ENCODE results near the gene PELI2.

PELI2 gene

GRCh38 chr14:56189307-56189706 lies 71.1 kb downstream of the PELI2 start:
- peaks cover 4% of the 10 kb centered on the region for H3K4me1 Mint-ChIP-seq
- no peak overlapping the region for H3K27ac Mint-ChIP-seq
- no peak for TF ChIP-seq CTCF (IDR thresholded peaks at IDR 0.05)
- peaks cover 5% of the 10 kb centered on the region for H3K27me3 Mint-ChIP-seq (ENCODE audit: low read depth, poor library complexity)
- H3K9me3 Mint-ChIP-seq = no peaks in the 10 kb centered on the region
- H3K4me3 Mint-ChIP-seq = no peak overlapping the region
- DNase-seq = no peak
- H3K36me3 Mint-ChIP-seq (ENCODE audit: low read depth) = peaks cover 10% of the 10 kb centered on the region

- Mint-ChIP-seq H3K4me3 (no peak overlapping the region), H3K36me3 (ENCODE audit: low read depth) (peaks cover 6% of the 10 kb centered on the region), H3K27me3 (ENCODE audit: low read depth, poor library complexity) (peaks cover 5% of the 10 kb centered on the region), H3K27ac (no peak overlapping the region), H3K9me3 (no peaks in the 10 kb centered on the region), H3K4me1 (peaks cover 23% of the 10 kb centered on the region)
- no peak for DNase-seq
- TF ChIP-seq CTCF (IDR thresholded peaks at IDR 0.05) = no peak
Measured at GRCh38 chr14:56193347-56193746, 75.1 kb downstream of the PELI2 start.

- no peak overlapping the region for H3K4me3 Mint-ChIP-seq
- DNase-seq = no peak
- no peaks in the 10 kb centered on the region for H3K9me3 Mint-ChIP-seq
- no peak overlapping the region for H3K27ac Mint-ChIP-seq
- peaks cover 23% of the 10 kb centered on the region for H3K4me1 Mint-ChIP-seq
- peaks cover 6% of the 10 kb centered on the region for H3K36me3 Mint-ChIP-seq (ENCODE audit: low read depth)
- TF ChIP-seq CTCF (IDR thresholded peaks at IDR 0.05) = no peak
- H3K27me3 Mint-ChIP-seq (ENCODE audit: low read depth, poor library complexity) = peaks cover 5% of the 10 kb centered on the region
Measured at GRCh38 chr14:56194042-56194441, 75.8 kb downstream of the PELI2 start.

GRCh38 chr14:56195223-56195622 lies 77.0 kb downstream of the PELI2 start:
- no peak for TF ChIP-seq CTCF (IDR thresholded peaks at IDR 0.05)
- peak overlapping the region; percentile 49 for H3K27ac Mint-ChIP-seq
- H3K27me3 Mint-ChIP-seq (ENCODE audit: low read depth, poor library complexity) = peaks cover 5% of the 10 kb centered on the region
- no peaks in the 10 kb centered on the region for H3K9me3 Mint-ChIP-seq
- no peak overlapping the region for H3K4me3 Mint-ChIP-seq
- H3K36me3 Mint-ChIP-seq (ENCODE audit: low read depth) = peaks cover 4% of the 10 kb centered on the region
- peaks cover 23% of the 10 kb centered on the region for H3K4me1 Mint-ChIP-seq
- peak; percentile 33 for DNase-seq

- H3K4me3 Mint-ChIP-seq = no peak overlapping the region
- H3K9me3 Mint-ChIP-seq = no peaks in the 10 kb centered on the region
- H3K36me3 Mint-ChIP-seq (ENCODE audit: low read depth) = no peaks in the 10 kb centered on the region
- peak overlapping the region; percentile 65 for H3K27ac Mint-ChIP-seq
- peaks cover 23% of the 10 kb centered on the region for H3K4me1 Mint-ChIP-seq
- DNase-seq = no peak
- peaks cover 5% of the 10 kb centered on the region for H3K27me3 Mint-ChIP-seq (ENCODE audit: low read depth, poor library complexity)
- no peak for TF ChIP-seq CTCF (IDR thresholded peaks at IDR 0.05)
Measured at GRCh38 chr14:56195704-56196103, 77.5 kb downstream of the PELI2 start.

- Mint-ChIP-seq H3K36me3 (ENCODE audit: low read depth) (no peaks in the 10 kb centered on the region), H3K9me3 (no peaks in the 10 kb centered on the region), H3K4me3 (no peak overlapping the region), H3K4me1 (peaks cover 23% of the 10 kb centered on the region), H3K27me3 (ENCODE audit: low read depth, poor library complexity) (peaks cover 5% of the 10 kb centered on the region), H3K27ac (no peak overlapping the region)
- TF ChIP-seq CTCF (IDR thresholded peaks at IDR 0.05) = no peak
- DNase-seq = no peak
Measured at GRCh38 chr14:56196274-56196673, 78.1 kb downstream of the PELI2 start.
